SK-N-MC (cell line): ENCODE data around the gene KLF18.

Experiments used
- EZH2 ChIP-seq: fragments of 200-600 bp; sonication (generic); IDR thresholded peaks from one replicate; pipeline ENCODE4 v1.6.1; 2017; ENCODE audit warnings: antibody characterized with exemption
- FOXP2 ChIP-seq: optimal IDR thresholded peaks from 2 replicates; pipeline ENCODE3; 2011; ENCODE audit warnings: mild to moderate bottlenecking, moderate library complexity; ENCODE audit not compliant: insufficient read depth; ENCODE audit errors: extremely low read length, control extremely low read depth
- POLR2AphosphoS5 ChIP-seq: IDR thresholded peaks from 2 replicates; pipeline ENCODE4 v1.6.1; 2012; ENCODE audit warnings: mild to moderate bottlenecking, low read depth, low read length, borderline replicate concordance

GRCh38 chr1:44151332-44151731, 9.9 kb upstream of the KLF18 start:
- TF ChIP-seq POLR2AphosphoS5 (no peak), EZH2 (no peak), FOXP2 (no peak)
